ENCODE results near the gene MMP24OS.
A peak's percentile ranks its signal among the peaks of the same experiment; 100 is the strongest.

Gene MMP24OS

DNA sequence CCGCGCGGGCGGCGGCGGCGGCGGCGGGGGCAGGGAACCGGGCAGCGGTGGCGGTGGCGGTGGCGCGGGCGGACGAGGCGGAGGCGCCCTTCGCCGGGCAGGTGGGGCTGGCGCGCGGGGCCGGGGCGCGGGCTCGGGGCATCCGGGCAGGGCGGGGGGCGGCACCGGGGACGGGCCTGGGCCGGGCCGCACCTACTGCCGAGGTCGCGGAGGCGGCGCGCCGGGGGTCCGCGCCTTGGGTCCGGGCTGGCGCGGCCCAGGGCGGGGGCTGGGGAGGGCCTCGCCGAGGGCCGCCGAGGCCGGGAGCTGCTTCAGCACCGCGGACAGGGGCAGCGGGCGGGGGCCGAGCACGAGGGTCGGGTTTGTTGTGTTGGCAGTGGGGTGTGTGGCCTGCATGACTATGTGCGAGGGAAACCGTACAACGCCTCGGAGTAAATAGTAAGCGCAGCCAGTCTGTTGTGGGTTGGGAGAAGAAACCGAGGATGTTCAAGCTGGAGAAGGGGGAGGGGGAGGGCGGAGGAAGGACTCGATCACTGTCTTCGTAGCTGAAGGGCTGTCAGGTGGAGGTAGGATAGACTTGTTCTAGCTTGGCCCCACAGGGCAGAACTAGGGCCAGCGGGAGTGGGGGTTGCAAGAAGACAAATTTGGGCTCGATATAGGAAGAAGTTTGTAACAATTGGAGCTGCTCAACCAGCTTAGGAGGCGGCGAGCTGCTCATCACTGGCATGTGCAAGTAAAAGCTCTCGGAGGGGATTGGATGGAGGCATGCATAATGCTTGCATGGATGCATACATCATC, 50.8 kb downstream of the MMP24OS start:
- Histone ChIP-seq H3K27ac (ENCODE audit: low read length) (no peak overlapping the region), H3K9me3 (ENCODE audit: insufficient read depth, low read depth, low read length) (no peaks in the 10 kb centered on the region), H3K4me3 (ENCODE audit: low read length) (peak overlapping the region; percentile 65), H3K4me1 (ENCODE audit: insufficient read depth, low read length) (peaks cover 12% of the 10 kb centered on the region; the same call in 1 of the 2 replicates), H3K27me3 (ENCODE audit: insufficient read depth, low read length) (peaks cover 50% of the 10 kb centered on the region), H3K36me3 (ENCODE audit: insufficient read depth, low read depth, low read length) (no peaks in the 10 kb centered on the region), H3K9ac (ENCODE audit: low read depth, low read length) (no peak overlapping the region)

Measured in iPS-20b (cell line).